Measurements from ENCODE around the gene MAP4K4.

The MAP4K4 gene

DNA sequence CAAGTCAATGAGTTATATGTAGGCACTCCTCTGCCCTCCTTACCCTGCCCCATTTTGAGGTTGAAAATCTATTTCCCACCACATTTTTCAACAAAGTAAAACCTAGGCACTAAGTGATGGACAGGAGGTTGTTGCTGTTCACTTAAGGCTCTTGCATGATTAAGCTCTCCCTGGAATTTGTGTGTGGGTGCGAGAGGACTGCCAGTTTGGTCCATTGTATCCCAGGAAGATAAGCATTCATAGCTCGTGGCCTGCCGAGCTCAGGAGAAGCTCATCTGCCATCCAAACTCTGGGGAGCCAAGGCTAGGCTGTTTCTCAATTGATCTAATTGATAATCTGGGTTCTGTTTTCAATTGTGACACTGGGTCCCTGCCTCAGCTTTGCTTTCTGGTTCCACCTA lies 4.7 kb upstream of the MAP4K4 start:
- no peak for TF ChIP-seq EZH2phosphoT487 (IDR thresholded peaks at IDR 0.05; ENCODE audit: borderline replicate concordance)
- TF ChIP-seq, protein P1, sequence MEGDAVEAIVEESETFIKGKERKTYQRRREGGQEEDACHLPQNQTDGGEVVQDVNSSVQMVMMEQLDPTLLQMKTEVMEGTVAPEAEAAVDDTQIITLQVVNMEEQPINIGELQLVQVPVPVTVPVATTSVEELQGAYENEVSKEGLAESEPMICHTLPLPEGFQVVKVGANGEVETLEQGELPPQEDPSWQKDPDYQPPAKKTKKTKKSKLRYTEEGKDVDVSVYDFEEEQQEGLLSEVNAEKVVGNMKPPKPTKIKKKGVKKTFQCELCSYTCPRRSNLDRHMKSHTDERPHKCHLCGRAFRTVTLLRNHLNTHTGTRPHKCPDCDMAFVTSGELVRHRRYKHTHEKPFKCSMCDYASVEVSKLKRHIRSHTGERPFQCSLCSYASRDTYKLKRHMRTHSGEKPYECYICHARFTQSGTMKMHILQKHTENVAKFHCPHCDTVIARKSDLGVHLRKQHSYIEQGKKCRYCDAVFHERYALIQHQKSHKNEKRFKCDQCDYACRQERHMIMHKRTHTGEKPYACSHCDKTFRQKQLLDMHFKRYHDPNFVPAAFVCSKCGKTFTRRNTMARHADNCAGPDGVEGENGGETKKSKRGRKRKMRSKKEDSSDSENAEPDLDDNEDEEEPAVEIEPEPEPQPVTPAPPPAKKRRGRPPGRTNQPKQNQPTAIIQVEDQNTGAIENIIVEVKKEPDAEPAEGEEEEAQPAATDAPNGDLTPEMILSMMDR (conservative IDR thresholded peaks at IDR 0.05; ENCODE audit: low read length): no peak
- Histone ChIP-seq H3K79me2 (ENCODE audit: insufficient read depth, low read length) (no peaks in the 10 kb centered on the region), H3K4me3 (ENCODE audit: low read length, poor library complexity, severe bottlenecking) (no peak overlapping the region), H2AFZ (ENCODE audit: low read length) (no peak overlapping the region), H3K9me2 (replicated peaks; ENCODE audit: low read depth, low read length) (no peaks in the 10 kb centered on the region), H3F3A (ENCODE audit: low read depth) (no peaks in the 10 kb centered on the region), H3K4me2 (ENCODE audit: low read depth, low read length, poor library complexity, severe bottlenecking) (no peak overlapping the region), H3K27me3 (ENCODE audit: insufficient read depth, low read length, poor library complexity, severe bottlenecking) (no peaks in the 10 kb centered on the region), H3K9ac (ENCODE audit: low read depth, low read length, poor library complexity, severe bottlenecking) (no peak overlapping the region), H4K20me1 (ENCODE audit: insufficient read depth, low read length, poor library complexity, severe bottlenecking) (no peaks in the 10 kb centered on the region), H3K4me1 (ENCODE audit: insufficient read depth, low read length, poor library complexity, severe bottlenecking) (peaks cover 5% of the 10 kb centered on the region), H3K36me3 (ENCODE audit: insufficient read depth, low read length) (no peaks in the 10 kb centered on the region), H3K9me3 (ENCODE audit: insufficient read depth, low read depth, low read length) (no peaks in the 10 kb centered on the region)

DNA sequence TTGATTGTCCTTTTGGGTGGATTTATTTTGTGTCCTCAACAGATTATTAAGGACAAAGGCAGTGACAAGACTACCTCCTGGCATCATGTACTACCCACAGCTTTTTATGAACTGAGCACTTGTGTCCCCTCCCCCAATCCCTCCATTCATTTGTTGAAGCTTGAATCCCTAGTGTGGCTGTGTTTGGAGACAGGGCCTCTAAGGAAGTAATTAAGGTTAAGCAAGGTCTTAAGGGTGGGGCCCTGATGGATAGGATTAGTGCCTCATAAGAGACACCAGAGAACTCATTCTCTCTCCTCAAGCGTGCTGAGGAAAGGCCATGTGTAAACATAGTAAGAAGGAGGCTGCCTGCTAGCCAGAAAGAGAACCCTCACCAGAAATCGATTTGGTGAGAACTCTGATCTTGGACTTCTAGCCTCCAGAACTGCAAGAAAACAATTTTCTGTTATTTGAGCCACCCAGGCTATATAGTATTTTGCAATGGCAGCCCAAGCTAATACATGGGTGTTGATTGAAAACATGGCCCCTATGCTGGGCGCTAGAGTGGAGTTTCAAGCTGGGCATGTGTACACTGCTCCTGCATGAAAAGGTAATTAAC lies 3.4 kb upstream of the MAP4K4 start:
- H3K9me3 ChIP-seq (ENCODE audit: insufficient read depth, low read depth, low read length): no peaks in the 10 kb centered on the region
- no peaks in the 10 kb centered on the region for H3K27me3 ChIP-seq (ENCODE audit: insufficient read depth, low read length, poor library complexity, severe bottlenecking)
- no peaks in the 10 kb centered on the region for H3K36me3 ChIP-seq (ENCODE audit: insufficient read depth, low read length)
- H2AFZ ChIP-seq (ENCODE audit: low read length): no peak overlapping the region
- TF ChIP-seq, protein P1 (conservative IDR thresholded peaks at IDR 0.05; ENCODE audit: low read length): no peak
- TF ChIP-seq EZH2phosphoT487 (IDR thresholded peaks at IDR 0.05; ENCODE audit: borderline replicate concordance): no peak
- no peak overlapping the region for H3K4me2 ChIP-seq (ENCODE audit: low read depth, low read length, poor library complexity, severe bottlenecking)
- no peak overlapping the region for H3K9ac ChIP-seq (ENCODE audit: low read depth, low read length, poor library complexity, severe bottlenecking)
- no peaks in the 10 kb centered on the region for H3F3A ChIP-seq (ENCODE audit: low read depth)
- H3K4me1 ChIP-seq (ENCODE audit: insufficient read depth, low read length, poor library complexity, severe bottlenecking): peaks cover 13% of the 10 kb centered on the region
- no peak overlapping the region for H3K4me3 ChIP-seq (ENCODE audit: low read length, poor library complexity, severe bottlenecking)
- peaks cover 13% of the 10 kb centered on the region for H3K79me2 ChIP-seq (ENCODE audit: insufficient read depth, low read length)
- H4K20me1 ChIP-seq (ENCODE audit: insufficient read depth, low read length, poor library complexity, severe bottlenecking): peaks cover 9% of the 10 kb centered on the region
- no peaks in the 10 kb centered on the region for H3K9me2 ChIP-seq (replicated peaks; ENCODE audit: low read depth, low read length)

DNA sequence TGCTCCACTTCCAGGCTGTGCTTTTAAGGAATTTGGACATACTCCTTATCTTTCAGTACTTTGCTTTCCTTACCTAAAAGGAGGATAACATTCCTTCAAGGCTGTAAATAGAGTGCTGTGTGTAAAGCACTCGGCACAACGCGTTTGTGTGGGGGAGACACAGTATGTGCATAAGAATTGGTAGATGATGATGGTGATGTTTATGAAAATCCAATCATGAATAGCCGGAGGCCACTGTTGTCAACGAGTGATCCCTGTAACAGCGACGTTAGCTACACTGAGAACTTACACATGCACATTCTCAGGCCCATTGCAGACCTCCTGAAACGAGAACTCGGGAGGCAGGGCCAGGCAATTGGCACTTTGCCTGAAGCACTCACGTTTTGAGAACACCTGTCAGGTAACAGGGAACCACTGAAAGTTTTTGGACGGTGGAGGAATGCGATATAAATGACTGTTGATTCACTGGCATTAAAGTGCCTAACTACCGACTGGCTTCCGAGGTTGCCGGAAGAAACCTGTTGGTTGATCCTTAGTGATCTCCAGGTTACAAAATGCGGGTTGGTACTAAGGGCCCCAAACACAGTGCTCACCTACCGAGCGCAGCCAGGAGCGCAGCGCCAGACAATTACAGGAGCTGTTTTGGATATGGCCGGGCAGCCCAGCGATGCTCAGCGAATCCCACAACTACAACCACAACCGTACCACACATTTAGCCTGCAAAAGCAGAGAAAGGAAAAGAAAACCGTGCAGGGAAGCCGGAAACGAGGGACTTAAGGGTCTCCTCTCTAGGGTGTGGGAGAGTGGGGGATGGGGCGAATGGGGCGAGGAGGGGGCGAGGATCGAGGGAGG lies 1.0 kb upstream of the MAP4K4 start:
- H4K20me1 ChIP-seq (ENCODE audit: insufficient read depth, low read length, poor library complexity, severe bottlenecking): peaks cover 33% of the 10 kb centered on the region
- H3K9me2 ChIP-seq (replicated peaks; ENCODE audit: low read depth, low read length): no peaks in the 10 kb centered on the region
- H3K79me2 ChIP-seq (ENCODE audit: insufficient read depth, low read length): peaks cover 37% of the 10 kb centered on the region
- H3K9ac ChIP-seq (ENCODE audit: low read depth, low read length, poor library complexity, severe bottlenecking): peak overlapping the region; percentile 82
- H3K4me3 ChIP-seq (ENCODE audit: low read length, poor library complexity, severe bottlenecking): peak overlapping the region; percentile 84
- H3K9me3 ChIP-seq (ENCODE audit: insufficient read depth, low read depth, low read length): no peaks in the 10 kb centered on the region
- H3F3A ChIP-seq (ENCODE audit: low read depth): no peaks in the 10 kb centered on the region
- H2AFZ ChIP-seq (ENCODE audit: low read length): peak overlapping the region; percentile 91
- no peaks in the 10 kb centered on the region for H3K36me3 ChIP-seq (ENCODE audit: insufficient read depth, low read length)
- peaks cover 30% of the 10 kb centered on the region for H3K4me1 ChIP-seq (ENCODE audit: insufficient read depth, low read length, poor library complexity, severe bottlenecking)
- H3K4me2 ChIP-seq (ENCODE audit: low read depth, low read length, poor library complexity, severe bottlenecking): peak overlapping the region; percentile 88
- TF ChIP-seq, protein P1 (conservative IDR thresholded peaks at IDR 0.05; ENCODE audit: low read length): no peak
- no peak for TF ChIP-seq EZH2phosphoT487 (IDR thresholded peaks at IDR 0.05; ENCODE audit: borderline replicate concordance)
- H3K27me3 ChIP-seq (ENCODE audit: insufficient read depth, low read length, poor library complexity, severe bottlenecking): no peaks in the 10 kb centered on the region
